ENCODE data around the gene NTN5.

The NTN5 gene

DNA sequence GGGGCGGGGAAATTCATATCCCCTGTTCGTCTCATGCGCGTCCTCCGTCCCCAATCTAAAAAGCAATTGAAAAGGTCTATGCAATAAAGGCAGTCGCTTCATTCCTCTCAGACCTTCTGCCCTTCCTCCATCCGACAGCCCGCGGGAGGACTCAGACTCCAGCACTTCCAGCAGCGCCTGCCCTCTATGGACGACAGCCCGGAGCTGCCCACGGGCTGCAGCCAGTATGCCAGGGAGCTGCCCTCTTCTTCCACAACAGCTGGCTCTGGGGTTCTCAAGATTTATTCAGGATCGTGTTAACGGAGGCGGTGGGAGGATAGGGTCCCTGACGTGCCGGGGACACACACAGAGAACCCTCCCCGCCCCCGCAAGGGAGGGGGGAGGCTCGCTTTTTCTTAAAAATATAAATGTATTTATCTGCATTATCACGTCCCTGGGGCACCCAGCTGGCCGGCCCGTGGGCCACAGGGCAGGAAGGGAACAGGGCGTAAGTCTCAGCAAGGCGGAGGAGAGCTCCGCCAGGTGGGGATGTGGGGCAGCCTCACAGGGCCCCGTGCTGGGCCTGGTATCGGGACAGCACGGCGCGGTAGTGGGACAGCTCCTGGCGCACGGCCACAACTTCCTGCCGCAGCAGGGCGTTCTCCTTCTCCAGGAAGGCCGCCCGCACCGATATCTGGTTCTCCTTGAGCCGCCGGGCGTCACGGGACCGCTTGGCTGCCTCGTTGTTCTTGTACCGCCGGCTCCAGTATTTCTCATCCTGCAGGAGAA is 42.3 kb downstream of the NTN5 start:
- no peak for DNase-seq (ENCODE audit: low read depth in 1 of 2, low spot score in 1 of 2)

DNA sequence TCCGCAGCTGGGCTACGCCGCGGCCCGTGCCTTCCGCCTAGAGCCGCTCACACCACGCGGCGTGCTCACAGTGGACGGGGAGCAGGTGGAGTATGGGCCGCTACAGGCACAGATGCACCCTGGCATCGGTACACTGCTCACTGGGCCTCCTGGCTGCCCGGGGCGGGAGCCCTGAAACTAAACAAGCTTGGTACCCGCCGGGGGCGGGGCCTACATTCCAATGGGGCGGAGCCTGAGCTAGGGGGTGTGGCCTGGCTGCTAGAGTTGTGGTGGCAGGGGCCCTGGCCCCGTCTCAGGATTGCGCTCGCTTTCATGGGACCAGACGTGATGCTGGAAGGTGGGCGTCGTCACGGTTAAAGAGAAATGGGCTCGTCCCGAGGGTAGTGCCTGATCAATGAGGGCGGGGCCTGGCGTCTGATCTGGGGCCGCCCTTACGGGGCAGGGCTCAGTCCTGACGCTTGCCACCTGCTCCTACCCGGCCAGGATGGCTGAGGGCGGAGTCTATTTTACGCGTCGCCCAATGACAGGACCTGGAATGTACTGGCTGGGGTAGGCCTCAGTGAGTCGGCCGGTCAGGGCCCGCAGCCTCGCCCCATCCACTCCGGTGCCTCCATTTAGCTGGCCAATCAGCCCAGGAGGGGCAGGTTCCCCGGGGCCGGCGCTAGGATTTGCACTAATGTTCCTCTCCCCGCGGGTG is 43.1 kb downstream of the NTN5 start:
- DNase-seq (ENCODE audit: low read depth in 1 of 2, low spot score in 1 of 2) = no peak

GRCh38 chr19:48629297-48629598 is 43.6 kb downstream of the NTN5 start:
- DNase-seq (ENCODE audit: low read depth in 1 of 2, low spot score in 1 of 2) = no peak

DNA sequence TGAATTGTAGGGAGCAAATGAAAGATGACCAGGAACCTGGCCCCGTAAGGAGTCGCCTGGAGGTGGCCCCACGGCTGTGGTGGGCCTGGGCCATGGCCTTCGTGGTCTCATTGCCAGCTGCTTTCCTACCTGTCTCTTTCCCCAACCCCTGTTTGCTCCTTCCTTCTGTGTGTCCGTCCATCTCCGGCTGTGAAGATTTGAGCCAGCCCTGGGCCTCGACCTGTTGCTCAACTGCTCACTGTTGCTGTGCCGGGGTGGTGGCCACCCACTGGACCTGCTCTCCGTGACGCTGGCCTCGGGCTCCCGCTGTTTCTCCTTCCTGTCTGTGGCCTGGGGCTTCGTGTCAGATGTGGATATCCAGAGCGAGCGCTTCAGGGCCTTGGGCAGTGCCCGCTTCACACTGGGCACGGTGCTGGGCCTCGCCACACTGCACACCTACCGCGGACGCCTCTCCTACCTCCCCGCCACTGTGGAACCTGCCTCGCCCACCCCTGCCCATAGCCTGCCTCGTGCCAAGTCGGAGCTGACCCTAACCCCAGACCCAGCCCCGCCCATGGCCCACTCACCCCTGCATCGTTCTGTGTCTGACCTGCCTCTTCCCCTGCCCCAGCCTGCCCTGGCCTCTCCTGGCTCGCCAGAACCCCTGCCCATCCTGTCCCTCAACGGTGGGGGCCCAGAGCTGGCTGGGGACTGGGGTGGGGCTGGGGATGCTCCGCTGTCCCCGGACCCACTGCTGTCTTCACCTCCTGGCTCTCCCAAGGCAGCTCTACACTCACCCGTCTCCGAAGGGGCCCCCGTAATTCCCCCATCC is 44.1 kb downstream of the NTN5 start:
- DNase-seq (ENCODE audit: low read depth in 1 of 2, low spot score in 1 of 2) = no peak

- no peak for DNase-seq (ENCODE audit: low read depth in 1 of 2, low spot score in 1 of 2)
These were observed 44.9 kb downstream of the NTN5 start for GRCh38 chr19:48627865-48628314.

- DNase-seq (ENCODE audit: low read depth in 1 of 2, low spot score in 1 of 2) = no peak
These were observed 45.5 kb downstream of the NTN5 start for GRCh38 chr19:48627201-48627864.

DNA sequence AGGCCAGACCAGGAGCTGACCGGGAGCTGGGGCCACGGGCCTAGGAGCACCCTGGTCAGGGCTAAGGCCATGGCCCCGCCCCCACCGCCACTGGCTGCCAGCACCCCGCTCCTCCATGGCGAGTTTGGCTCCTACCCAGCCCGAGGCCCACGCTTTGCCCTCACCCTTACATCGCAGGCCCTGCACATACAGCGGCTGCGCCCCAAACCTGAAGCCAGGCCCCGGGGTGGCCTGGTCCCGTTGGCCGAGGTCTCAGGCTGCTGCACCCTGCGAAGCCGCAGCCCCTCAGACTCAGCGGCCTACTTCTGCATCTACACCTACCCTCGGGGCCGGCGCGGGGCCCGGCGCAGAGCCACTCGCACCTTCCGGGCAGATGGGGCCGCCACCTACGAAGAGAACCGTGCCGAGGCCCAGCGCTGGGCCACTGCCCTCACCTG is 46.9 kb downstream of the NTN5 start:
- DNase-seq (ENCODE audit: low read depth in 1 of 2, low spot score in 1 of 2) = no peak

DNA sequence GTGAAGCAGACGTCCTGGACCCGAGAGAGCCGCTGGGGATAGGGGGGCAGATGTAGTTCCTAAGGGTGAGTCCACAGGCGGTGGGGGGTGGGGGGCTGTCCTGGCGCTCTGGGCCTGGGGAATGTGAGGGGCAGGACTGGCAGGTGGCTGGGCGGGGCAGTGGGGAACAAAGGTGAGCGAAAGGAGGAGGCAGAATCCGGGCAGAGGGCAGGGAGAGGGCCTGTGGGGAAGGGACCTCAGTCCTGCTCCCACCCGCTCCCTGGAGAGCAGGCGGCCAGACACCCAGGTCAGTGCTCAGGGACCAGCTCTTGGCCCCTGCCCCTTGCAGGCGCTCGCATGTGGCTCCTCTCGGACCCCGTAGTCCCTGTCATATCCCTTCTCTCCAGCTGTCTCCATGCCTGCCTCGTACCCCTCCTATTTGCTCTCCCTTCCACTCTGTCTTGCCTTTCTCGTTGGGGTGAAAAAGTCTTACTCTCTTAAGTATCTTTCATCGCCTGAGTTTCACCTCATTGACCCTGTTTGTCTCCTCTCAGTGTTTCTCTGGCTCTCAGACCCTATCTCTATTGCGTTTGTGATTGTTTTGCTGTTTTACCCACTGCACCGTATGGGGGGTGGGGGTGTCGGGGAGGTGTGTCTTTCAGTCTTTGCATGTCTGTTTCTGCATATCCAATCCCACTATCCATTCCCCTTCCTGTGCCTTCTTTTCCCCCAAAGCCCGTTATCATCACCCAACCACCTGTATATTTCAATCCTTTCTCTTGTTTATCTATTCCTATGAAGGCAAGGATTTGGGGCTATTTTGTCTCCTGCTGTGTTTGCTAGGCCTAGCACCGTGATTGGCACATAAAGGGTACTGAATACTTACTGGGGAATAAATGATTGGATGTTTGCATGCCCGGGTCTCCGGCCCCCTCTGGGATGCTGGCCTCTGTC is 47.8 kb downstream of the NTN5 start:
- DNase-seq (ENCODE audit: low read depth in 1 of 2, low spot score in 1 of 2) = no peak

DNA sequence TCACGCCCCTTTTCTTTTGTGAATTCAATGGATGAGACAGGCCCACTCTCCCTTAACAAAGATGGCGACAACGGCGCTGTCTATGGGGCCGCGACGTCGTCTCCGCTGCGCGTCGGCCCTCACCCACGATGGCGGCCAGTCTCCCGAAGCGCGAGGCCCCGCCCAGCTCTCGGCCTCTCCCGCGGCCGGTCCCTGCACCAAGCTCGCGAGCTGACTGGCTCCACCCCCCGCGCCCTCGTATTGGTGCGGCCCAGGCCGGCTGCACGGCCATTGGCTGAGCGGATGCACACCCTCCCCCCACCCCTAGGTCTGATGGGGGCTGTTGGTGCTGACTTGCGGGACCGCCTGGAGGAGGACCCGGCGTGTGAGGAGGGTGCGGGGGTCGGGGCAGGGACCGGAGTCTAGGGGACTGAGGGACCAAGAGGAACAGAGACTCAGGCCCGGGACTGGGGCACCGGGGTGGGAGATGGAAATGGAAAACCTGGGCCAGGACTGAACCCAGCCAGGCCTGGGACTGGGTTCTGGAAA is 48.7 kb downstream of the NTN5 start:
- peak; percentile 89 to 95 for DNase-seq (ENCODE audit: low read depth in 1 of 2, low spot score in 1 of 2)

GRCh38 chr19:48623556-48624066 is 49.2 kb downstream of the NTN5 start:
- no peak for DNase-seq (ENCODE audit: low read depth in 1 of 2, low spot score in 1 of 2)

GRCh38 chr19:48619692-48620585 is 52.9 kb downstream of the NTN5 start:
- no peak for DNase-seq (ENCODE audit: low read depth in 1 of 2, low spot score in 1 of 2)

GRCh38 chr19:48618916-48619691 is 53.7 kb downstream of the NTN5 start, which contains the start of the genes RPL18 and SPHK2:
Gene RPL18 (minus strand): TSS chr19:48619178. CDS start chr19:48619143, 35 bp downstream.
Gene SPHK2 (plus strand): TSS chr19:48619506. CDS start chr19:48620515, 1,009 bp downstream.
- DNase-seq (ENCODE audit: low read depth in 1 of 2, low spot score in 1 of 2) = peak; percentile 90 to 95

DNA sequence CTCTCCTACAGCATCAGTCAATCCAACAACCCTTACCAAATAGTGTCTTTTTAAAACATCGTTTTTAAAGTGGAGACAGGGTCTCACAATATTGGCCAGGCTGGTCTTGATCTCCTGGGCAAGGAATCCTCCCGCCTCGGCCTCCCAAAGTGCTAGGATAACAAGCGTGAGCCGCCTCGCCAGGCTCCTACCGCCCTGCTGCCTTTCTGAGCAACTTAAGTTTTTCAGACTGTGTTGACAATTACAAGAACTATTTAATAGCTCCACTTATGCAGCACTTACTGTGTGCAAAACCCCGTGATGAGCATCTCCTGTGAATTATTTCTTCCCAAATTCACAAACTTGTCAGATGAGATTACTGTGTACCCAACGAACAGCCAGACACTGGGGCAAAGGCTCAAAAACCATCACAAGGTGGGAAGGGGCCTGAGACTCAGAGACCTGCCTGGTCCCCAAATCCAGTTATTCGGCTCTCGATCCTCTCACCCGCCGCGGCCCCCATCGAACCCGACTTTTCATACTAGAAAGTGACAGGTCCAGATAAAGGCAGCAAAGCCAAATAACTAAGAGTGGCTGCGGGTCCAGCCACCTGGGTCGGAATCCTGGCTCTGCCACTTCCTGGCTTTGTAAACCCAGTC is 54.4 kb downstream of the NTN5 start:
- no peak for DNase-seq (ENCODE audit: low read depth in 1 of 2, low spot score in 1 of 2)

GRCh38 chr19:48617146-48617937 is 55.5 kb downstream of the NTN5 start:
- no peak for DNase-seq (ENCODE audit: low read depth in 1 of 2, low spot score in 1 of 2)

DNA sequence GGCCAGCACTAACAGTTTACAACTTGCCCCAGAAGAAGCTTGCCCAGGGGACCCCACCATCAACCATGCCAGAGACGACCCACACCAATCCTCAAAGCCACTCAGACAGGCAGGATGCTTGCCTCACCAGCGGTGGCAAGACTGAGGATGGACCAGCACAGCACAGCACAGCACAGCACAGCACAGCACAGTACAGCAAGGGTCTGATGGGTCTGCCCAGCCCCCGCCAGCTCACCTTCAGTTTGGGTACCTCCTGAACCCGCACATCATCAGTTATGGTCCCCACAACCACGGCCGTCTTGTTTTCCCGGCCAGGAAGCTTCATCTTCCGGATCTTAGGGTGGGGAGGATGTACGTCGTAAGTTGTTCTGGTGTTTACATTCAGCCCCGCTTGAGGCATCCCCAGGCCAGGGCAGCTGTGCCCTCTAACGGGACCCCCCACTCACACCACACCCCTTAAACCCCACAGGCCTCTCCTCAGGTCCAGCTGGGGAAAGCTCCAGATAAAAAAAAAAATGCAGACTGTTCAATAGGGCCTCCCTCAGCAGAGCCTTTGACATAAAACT is 56.2 kb downstream of the NTN5 start:
- no peak for DNase-seq (ENCODE audit: low read depth in 1 of 2, low spot score in 1 of 2)

- no peak for DNase-seq (ENCODE audit: low read depth in 1 of 2, low spot score in 1 of 2)
These were observed 56.8 kb downstream of the NTN5 start for GRCh38 chr19:48616041-48616436.
